Ovary (tissue), 3 donors: ENCODE data around the gene CSTF2.

Source experiments
- CTCF ChIP-seq, 3 donors: fragments of 450-650 bp in 2 of 3; fragments of 200-600 bp in 1 of 3; IDR thresholded peaks; one replicate each; pipeline versions ENCODE4 v1.5.1 to v1.8.0; 2016 to 2022; ENCODE audit warnings: antibody characterized with exemption in 3 of 3, mild to moderate bottlenecking in 1 of 3
- EP300 ChIP-seq: sonication (generic); formaldehyde crosslinking; IDR thresholded peaks from one replicate; pipeline ENCODE4 v1.6.1; 2017; ENCODE audit warnings: antibody characterized with exemption
- POLR2A ChIP-seq: fragments of 450-650 bp; IDR thresholded peaks from one replicate; pipeline ENCODE4 v1.6.1; 2017; ENCODE audit warnings: antibody characterized with exemption, mild to moderate bottlenecking, moderate library complexity
- donor health status: DM: no; HTN: no; CAD: no.

- TF ChIP-seq CTCF (IDR thresholded peaks at IDR 0.05) (no peak), EP300 (no peak), POLR2A (no peak)
These were observed 30.1 kb downstream of the CSTF2 start for GRCh38 chrX:100850317-100850716.
